Measurements from ENCODE around the gene WWOX. TPM values are rescaled to one million over a fixed set of nuclear protein-coding genes. Genes with fewer than 3 reads are reported as not detected.

Gene WWOX
- polyA plus RNA-seq, 1 donor from 2014 or later, result 25.6 TPM

GRCh38 chr16:78591682-78592103, 492.2 kb downstream of the WWOX start:
- H3K27me3 ChIP-seq (ENCODE audit: insufficient read depth, low read depth, low read length), result no peaks in the 10 kb centered on the region
- no peak overlapping the region for H3K4me3 ChIP-seq (ENCODE audit: low read length)
- H3K9ac ChIP-seq (ENCODE audit: low read length), result no peak overlapping the region
- H4K20me1 ChIP-seq (ENCODE audit: insufficient read depth), result no peaks in the 10 kb centered on the region
- no peaks in the 10 kb centered on the region for H3F3A ChIP-seq (ENCODE audit: insufficient read depth, low read length, poor library complexity, severe bottlenecking)
- H2AFZ ChIP-seq (ENCODE audit: low read depth, low read length), result no peak overlapping the region
- no peak overlapping the region for H3K27ac ChIP-seq (ENCODE audit: low read length)
- no peaks in the 10 kb centered on the region for H3K9me3 ChIP-seq (ENCODE audit: low read length)
- H3K9me2 ChIP-seq (ENCODE audit: insufficient read depth, low read length), result no peaks in the 10 kb centered on the region
- H3K79me2 ChIP-seq (replicated peaks; ENCODE audit: insufficient read depth, low read length), result no peaks in the 10 kb centered on the region
- H3K36me3 ChIP-seq (ENCODE audit: insufficient read depth, low read length), result no peaks in the 10 kb centered on the region
- H3K4me2 ChIP-seq (ENCODE audit: low read length), result no peak overlapping the region
- no peak for TF ChIP-seq POLR2AphosphoS5 (IDR thresholded peaks at IDR 0.05)
- TF ChIP-seq MXI1 (conservative IDR thresholded peaks at IDR 0.05; ENCODE audit: poor library complexity, severe bottlenecking), result no peak

GRCh38 chr16:78592111-78592510, 492.7 kb downstream of the WWOX start:
- no peaks in the 10 kb centered on the region for H4K20me1 ChIP-seq (ENCODE audit: insufficient read depth)
- no peaks in the 10 kb centered on the region for H3K9me3 ChIP-seq (ENCODE audit: low read length)
- no peak overlapping the region for H2AFZ ChIP-seq (ENCODE audit: low read depth, low read length)
- no peak overlapping the region for H3K4me2 ChIP-seq (ENCODE audit: low read length)
- no peaks in the 10 kb centered on the region for H3F3A ChIP-seq (ENCODE audit: insufficient read depth, low read length, poor library complexity, severe bottlenecking)
- H3K79me2 ChIP-seq (replicated peaks; ENCODE audit: insufficient read depth, low read length), result no peaks in the 10 kb centered on the region
- no peak overlapping the region for H3K4me3 ChIP-seq (ENCODE audit: low read length)
- H3K9me2 ChIP-seq (ENCODE audit: insufficient read depth, low read length), result no peaks in the 10 kb centered on the region
- no peak overlapping the region for H3K27ac ChIP-seq (ENCODE audit: low read length)
- H3K36me3 ChIP-seq (ENCODE audit: insufficient read depth, low read length), result no peaks in the 10 kb centered on the region
- no peak overlapping the region for H3K9ac ChIP-seq (ENCODE audit: low read length)
- no peaks in the 10 kb centered on the region for H3K27me3 ChIP-seq (ENCODE audit: insufficient read depth, low read depth, low read length)
- TF ChIP-seq CTCF (IDR thresholded peaks at IDR 0.05; ENCODE audit: poor library complexity, severe bottlenecking), result no peak
- TF ChIP-seq TAF1 (IDR thresholded peaks at IDR 0.05; ENCODE audit: low read depth), result no peak
- TF ChIP-seq EZH2 (IDR thresholded peaks at IDR 0.05; ENCODE audit: borderline replicate concordance, insufficient read depth, low read length, poor library complexity, severe bottlenecking), result no peak
- no peak for TF ChIP-seq REST (IDR thresholded peaks at IDR 0.05; ENCODE audit: borderline replicate concordance)
- no peak for TF ChIP-seq SMC3 (conservative IDR thresholded peaks at IDR 0.05; ENCODE audit: poor library complexity)
- TF ChIP-seq MXI1 (conservative IDR thresholded peaks at IDR 0.05; ENCODE audit: poor library complexity, severe bottlenecking), result no peak
- TF ChIP-seq RAD21 (conservative IDR thresholded peaks at IDR 0.05), result no peak
- no peak for TF ChIP-seq POLR2AphosphoS5 (IDR thresholded peaks at IDR 0.05)
- TF ChIP-seq EP300 (conservative IDR thresholded peaks at IDR 0.05; ENCODE audit: poor library complexity, severe bottlenecking), result no peak

- no peaks in the 10 kb centered on the region for H3K79me2 ChIP-seq (replicated peaks; ENCODE audit: insufficient read depth, low read length)
- H3K36me3 ChIP-seq (ENCODE audit: insufficient read depth, low read length), result no peaks in the 10 kb centered on the region
- H3K27ac ChIP-seq (ENCODE audit: low read length), result no peak overlapping the region
- no peaks in the 10 kb centered on the region for H4K20me1 ChIP-seq (ENCODE audit: insufficient read depth)
- no peaks in the 10 kb centered on the region for H3K9me2 ChIP-seq (ENCODE audit: insufficient read depth, low read length)
- no peak overlapping the region for H2AFZ ChIP-seq (ENCODE audit: low read depth, low read length)
- no peak overlapping the region for H3K9ac ChIP-seq (ENCODE audit: low read length)
- no peak overlapping the region for H3K4me3 ChIP-seq (ENCODE audit: low read length)
- H3K9me3 ChIP-seq (ENCODE audit: low read length), result no peaks in the 10 kb centered on the region
- no peaks in the 10 kb centered on the region for H3F3A ChIP-seq (ENCODE audit: insufficient read depth, low read length, poor library complexity, severe bottlenecking)
- H3K4me2 ChIP-seq (ENCODE audit: low read length), result no peak overlapping the region
- TF ChIP-seq TAF1 (IDR thresholded peaks at IDR 0.05; ENCODE audit: low read depth) (no peak), EP300 (conservative IDR thresholded peaks at IDR 0.05; ENCODE audit: poor library complexity, severe bottlenecking) (no peak), SMC3 (conservative IDR thresholded peaks at IDR 0.05; ENCODE audit: poor library complexity) (no peak), MXI1 (conservative IDR thresholded peaks at IDR 0.05; ENCODE audit: poor library complexity, severe bottlenecking) (no peak), EZH2 (IDR thresholded peaks at IDR 0.05; ENCODE audit: borderline replicate concordance, insufficient read depth, low read length, poor library complexity, severe bottlenecking) (no peak), POLR2AphosphoS5 (IDR thresholded peaks at IDR 0.05) (no peak), REST (IDR thresholded peaks at IDR 0.05; ENCODE audit: borderline replicate concordance) (no peak), CTCF (IDR thresholded peaks at IDR 0.05; ENCODE audit: poor library complexity, severe bottlenecking) (no peak)
- no peaks in the 10 kb centered on the region for H3K27me3 ChIP-seq (ENCODE audit: insufficient read depth, low read depth, low read length)
These were observed 493.9 kb downstream of the WWOX start for GRCh38 chr16:78593352-78593751.

All from neural cell (in vitro differentiated cells).